OCI-LY7 (cell line): ENCODE measurements around the gene SV2C. TPM values are rescaled to one million over a fixed set of nuclear protein-coding genes. Genes with fewer than 3 reads are reported as not detected.
"Not testable (repeated sequence)": the region's sequence is repeated elsewhere in the genome, so short reads cannot be mapped to it uniquely, and the experiment has no call there.

ENCODE experiments used
- BruUV-seq: library from RNA; stranded (reverse); fragments of 400-500 nt; replicated peaks from 2 replicates; lab custom pipeline; 2021; lab: Mats Ljungman, UMichigan
- CTCF ChIA-PET: fragments of 300-600 bp; sonication (Branson Sonifier 250); formaldehyde crosslinking; loops from one replicate; lab custom pipeline; 2022; ENCODE audit warnings: antibody characterized with exemption; ENCODE audit not compliant: unreplicated experiment; lab: Charles Lee
- POLR2A ChIA-PET: fragments of 300-600 bp; sonication (Branson Sonifier 250); formaldehyde crosslinking; loops from one replicate; lab custom pipeline; 2022; ENCODE audit warnings: antibody characterized with exemption; lab: Charles Lee
- DNase-seq: peaks from one replicate; pipeline ENCODE4 v3.0.0-alpha.2; 2015; ENCODE audit warnings: low spot score
- H2AFZ ChIP-seq: fragments of 200-600 bp; sonication (generic), shearing (Covaris generic); 2 replicates; pipeline ENCODE4 v1.6.1; 2014; ENCODE audit warnings: mild to moderate bottlenecking, antibody characterized with exemption, low read length, moderate library complexity
- H3K27ac ChIP-seq: fragments of 200-600 bp; sonication (generic); 2 replicates; pipeline ENCODE4 v1.5.1; 2014; ENCODE audit warnings: mixed run types, low read depth, mild to moderate bottlenecking, moderate library complexity, low read length, inconsistent platforms; ENCODE audit not compliant: poor library complexity, severe bottlenecking
- H3K36me3 ChIP-seq: fragments of 200-600 bp; sonication (generic); 2 replicates; pipeline ENCODE4 v1.6.1; 2014; ENCODE audit warnings: mild to moderate bottlenecking, antibody characterized with exemption, low read length, moderate library complexity, mixed read lengths; ENCODE audit not compliant: insufficient read depth
- H3K4me1 ChIP-seq: fragments of 200-600 bp; sonication (generic); 2 replicates; pipeline ENCODE4 v1.5.1; 2014; ENCODE audit warnings: mild to moderate bottlenecking, low read length; ENCODE audit not compliant: insufficient read depth, poor library complexity, severe bottlenecking
- H3K4me2 ChIP-seq: fragments of 200-600 bp; sonication (generic); 2 replicates; pipeline ENCODE4 v1.6.1; 2014; ENCODE audit warnings: mild to moderate bottlenecking, low read length
- H3K4me3 ChIP-seq: fragments of 200-600 bp; sonication (generic); 2 replicates; pipeline ENCODE4 v1.5.1; 2014; ENCODE audit warnings: mild to moderate bottlenecking, low read depth, low read length; ENCODE audit not compliant: poor library complexity, severe bottlenecking
- H3K79me2 ChIP-seq: fragments of 200-600 bp; sonication (generic); 2 replicates; pipeline ENCODE4 v1.6.1; 2016; ENCODE audit warnings: low read depth, mild to moderate bottlenecking, low read length, moderate library complexity, mixed read lengths; ENCODE audit not compliant: insufficient read depth
- H3K9me2 ChIP-seq: fragments of 200-600 bp; sonication (generic); 2 replicates; pipeline ENCODE4 v1.6.1; 2016; ENCODE audit warnings: mild to moderate bottlenecking, low read length, mixed read lengths; ENCODE audit not compliant: insufficient read depth
- H3K9me3 ChIP-seq: fragments of 200-600 bp; sonication (generic); 2 replicates; pipeline ENCODE4 v1.6.1; 2014; ENCODE audit warnings: mild to moderate bottlenecking, mixed run types, low read length, mixed read lengths
- H4K20me1 ChIP-seq: fragments of 200-600 bp; sonication (generic); 2 replicates; pipeline ENCODE4 v1.6.1; 2014; ENCODE audit warnings: mild to moderate bottlenecking, antibody characterized with exemption, low read length, moderate library complexity, mixed read lengths; ENCODE audit not compliant: insufficient read depth
- CTCF ChIP-seq: fragments of 200-600 bp; sonication (generic); conservative IDR thresholded peaks from 2 replicates; pipeline ENCODE4 v1.5.1; 2014; ENCODE audit warnings: mild to moderate bottlenecking, antibody characterized with exemption, low read length, moderate library complexity, mixed read lengths
- EZH2phosphoT487 ChIP-seq: fragments of 200-600 bp; sonication (generic); IDR thresholded peaks from 2 replicates; pipeline ENCODE4 v1.6.1; 2018; ENCODE audit warnings: low read depth, borderline replicate concordance, mild to moderate bottlenecking, mixed run types, antibody characterized with exemption, low read length, moderate library complexity, mixed read lengths
- intact Hi-C: fragments of 100-400 bp; cut with micrococcal nuclease; formaldehyde crosslinking; loops from one replicate; pipeline ENCODE4 v1.10.0; 2022; ENCODE audit not compliant: unreplicated experiment
- total RNA-seq, 2 experiments: library from RNA; depleted of rRNA in 1 of 2; stranded (reverse); fragments of >200 nt in 1 of 2; shearing (Covaris generic) in 1 of 2; gene quantifications; 2 replicates each; pipeline ENCODE4 v1.2.3, GENCODE V29; 2014 to 2022

The SV2C gene
- total RNA-seq, 2 experiments from 2014 or later = not detected

- POLR2A ChIA-PET = interaction anchor here (0.5 to 2.1 kb wide), 8 partner anchors 10 to 680 kb away, joined by 3 to 10 read pairs (median 3); no protein-coding TSS in a partner anchor
- Histone ChIP-seq H3K9me3 (no peaks in the 10 kb centered on the region), H3K4me1 (peaks cover 39% of the 10 kb centered on the region), H3K9me2 (no peaks in the 10 kb centered on the region), H3K4me2 (no peak overlapping the region), H3K4me3 (no peak overlapping the region), H3K36me3 (no peaks in the 10 kb centered on the region), H2AFZ (no peak overlapping the region), H3K79me2 (no peaks in the 10 kb centered on the region), H3K27ac (no peak overlapping the region), H4K20me1 (no peaks in the 10 kb centered on the region)
- TF ChIP-seq CTCF = no peak
- no peak for TF ChIP-seq EZH2phosphoT487
- intact Hi-C loops = no loop called here
- no peak for DNase-seq
- CTCF ChIA-PET = no interaction called here
- BruUV-seq = no TSS peak
Observed at GRCh38 chr5:76366596-76366995, 283.4 kb downstream of the SV2C start.

GRCh38 chr5:76367623-76368371 is 284.6 kb downstream of the SV2C start:
- Histone ChIP-seq H3K4me2 (no peak overlapping the region), H3K79me2 (no peaks in the 10 kb centered on the region), H3K9me3 (no peaks in the 10 kb centered on the region), H3K27ac (no peak overlapping the region), H3K36me3 (no peaks in the 10 kb centered on the region), H3K4me1 (peaks cover 49% of the 10 kb centered on the region), H4K20me1 (no peaks in the 10 kb centered on the region), H3K9me2 (no peaks in the 10 kb centered on the region), H3K4me3 (no peak overlapping the region), H2AFZ (no peak overlapping the region)
- BruUV-seq = no TSS peak
- ChIA-PET POLR2A (interaction anchor here (0.6 kb wide), 2 partner anchors 15 to 85 kb away, joined by 3 read pairs; no protein-coding TSS in a partner anchor), CTCF (no interaction called here)
- TF ChIP-seq CTCF = no peak
- TF ChIP-seq EZH2phosphoT487 = no peak
- intact Hi-C loops = no loop called here
- DNase-seq = no peak

GRCh38 chr5:76368941-76369340 is 285.8 kb downstream of the SV2C start:
- CTCF ChIA-PET = no interaction called here
- TF ChIP-seq CTCF = no peak
- TF ChIP-seq EZH2phosphoT487 = no peak
- Histone ChIP-seq H3K79me2 (no peaks in the 10 kb centered on the region), H3K9me3 (no peaks in the 10 kb centered on the region), H2AFZ (no peak overlapping the region), H3K27ac (no peak overlapping the region), H3K4me2 (no peak overlapping the region), H3K4me1 (peaks cover 46% of the 10 kb centered on the region), H3K36me3 (0 out of 2 replicates have a peak, but pooled peaks cover 3% of the 10 kb centered on the region), H3K9me2 (no peaks in the 10 kb centered on the region), H3K4me3 (no peak overlapping the region), H4K20me1 (no peaks in the 10 kb centered on the region)
- intact Hi-C loops = no loop called here
- no TSS peak for BruUV-seq
- no peak for DNase-seq
- POLR2A ChIA-PET = interaction anchor here (0.6 to 0.7 kb wide), 2 partner anchors 57 to 272 kb away, joined by 3 to 6 read pairs; no protein-coding TSS in a partner anchor

GRCh38 chr5:76369668-76370067 is 286.5 kb downstream of the SV2C start:
- H3K79me2 ChIP-seq, H3K9me3 ChIP-seq, DNase-seq, H3K27ac ChIP-seq, H3K36me3 ChIP-seq, H3K4me2 ChIP-seq, H2AFZ ChIP-seq, intact Hi-C loops, H3K9me2 ChIP-seq, H3K4me3 ChIP-seq, CTCF ChIA-PET, BruUV-seq, H4K20me1 ChIP-seq: not testable (repeated sequence)
- POLR2A ChIA-PET = interaction anchor here (0.6 to 0.9 kb wide), 3 partner anchors 17 to 1590 kb away, joined by 3 to 6 read pairs (median 3); no protein-coding TSS in a partner anchor
- peaks cover 46% of the 10 kb centered on the region for H3K4me1 ChIP-seq
